Ishikawa (cell line): ENCODE measurements around the gene FLT1.

ENCODE experiments used
- RAD21 ChIP-seq: IDR thresholded peaks from 2 replicates; pipeline ENCODE4 v1.6.1; 2012; ENCODE audit warnings: low read depth
- TAF1 ChIP-seq: IDR thresholded peaks from 2 replicates; pipeline ENCODE4 v1.6.1; 2012; ENCODE audit warnings: low read depth, mild to moderate bottlenecking
- TEAD4 ChIP-seq: IDR thresholded peaks from 2 replicates; pipeline ENCODE4 v1.6.1; 2012

DNA sequence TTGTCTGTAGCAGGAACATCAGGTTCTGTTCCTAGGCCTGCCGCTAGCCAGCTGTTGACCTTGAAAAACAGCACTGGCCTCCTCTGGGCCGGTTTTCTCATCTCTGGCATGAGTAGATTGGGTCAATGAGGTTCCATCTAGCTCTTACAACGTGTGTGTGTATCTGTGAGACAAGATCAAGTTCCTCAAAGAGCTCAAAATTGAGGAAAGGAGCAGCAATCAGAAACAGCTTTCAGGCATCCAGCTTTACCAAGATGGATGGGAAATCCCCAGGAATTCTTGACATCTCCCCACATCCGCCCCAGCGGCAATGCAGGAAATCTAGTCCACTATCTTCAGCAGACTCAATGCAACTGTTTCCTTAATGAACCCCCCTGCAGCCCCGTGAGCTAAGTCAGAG, 4.9 kb downstream of the FLT1 start:
- TF ChIP-seq RAD21 (no peak), TEAD4 (no peak), TAF1 (no peak)
